Stimulated activated CD4-positive, alpha-beta T cell treated with anti-CD3 and anti-CD28 coated beads, Interleukin-15, amount 100 ng/mL, for 48 hours (primary cell): ENCODE results near the gene PTPRD.

Experiments used
- DNase-seq, 2 donors: peaks; one replicate each; pipeline ENCODE4 v3.0.0-alpha.2; 2020; ENCODE audit warnings: low read depth in 2 of 2

Gene PTPRD

GRCh38 chr9:8684978-8685708 is 1927.7 kb downstream of the PTPRD start:
- DNase-seq = no peak

GRCh38 chr9:8683496-8683895 is 1929.3 kb downstream of the PTPRD start:
- DNase-seq = no peak

- no peak for DNase-seq
These were observed 1932.1 kb downstream of the PTPRD start for GRCh38 chr9:8680658-8681057.

GRCh38 chr9:8680157-8680556 is 1932.6 kb downstream of the PTPRD start:
- no peak for DNase-seq

GRCh38 chr9:8679371-8679822 is 1933.4 kb downstream of the PTPRD start:
- DNase-seq = no peak

GRCh38 chr9:8677741-8678140 is 1935.1 kb downstream of the PTPRD start:
- DNase-seq = no peak

GRCh38 chr9:8674536-8674935 is 1938.3 kb downstream of the PTPRD start:
- DNase-seq = no peak

GRCh38 chr9:8673830-8674229 is 1939.0 kb downstream of the PTPRD start:
- no peak for DNase-seq

GRCh38 chr9:8670751-8671150 is 1942.1 kb downstream of the PTPRD start:
- DNase-seq = no peak

GRCh38 chr9:8668751-8669150 is 1944.1 kb downstream of the PTPRD start:
- no peak for DNase-seq

GRCh38 chr9:8668231-8668630 is 1944.6 kb downstream of the PTPRD start:
- DNase-seq = no peak

- no peak for DNase-seq
These were observed 1946.7 kb downstream of the PTPRD start for GRCh38 chr9:8666060-8666459.

- no peak for DNase-seq
These were observed 1952.4 kb downstream of the PTPRD start for GRCh38 chr9:8660383-8660782.

GRCh38 chr9:8659108-8659507 is 1953.7 kb downstream of the PTPRD start:
- no peak for DNase-seq

GRCh38 chr9:8655071-8655470 is 1957.7 kb downstream of the PTPRD start:
- DNase-seq = no peak

- no peak for DNase-seq
These were observed 1958.9 kb downstream of the PTPRD start for GRCh38 chr9:8653855-8654254.

GRCh38 chr9:8653111-8653510 is 1959.7 kb downstream of the PTPRD start:
- no peak for DNase-seq

GRCh38 chr9:8652255-8652654 is 1960.5 kb downstream of the PTPRD start:
- no peak for DNase-seq

GRCh38 chr9:8651846-8652215 is 1961.0 kb downstream of the PTPRD start:
- no peak for DNase-seq

GRCh38 chr9:8651070-8651845 is 1961.5 kb downstream of the PTPRD start:
- DNase-seq = no peak

- no peak for DNase-seq
These were observed 1963.0 kb downstream of the PTPRD start for GRCh38 chr9:8649807-8650206.

GRCh38 chr9:8649160-8649559 is 1963.6 kb downstream of the PTPRD start:
- DNase-seq = no peak

- DNase-seq = no peak
These were observed 1964.4 kb downstream of the PTPRD start for GRCh38 chr9:8648271-8648845.
